AG09309 (cell line): Measurements from ENCODE around the gene VSTM4.

Experiments
- DNase-seq: peaks from one replicate; pipeline ENCODE4 v3.0.0-alpha.2; 2010; ENCODE audit warnings: low read depth
- H3K4me3 ChIP-seq: 2 replicates; pipeline ENCODE4 v1.5.1; 2011; ENCODE audit warnings: mild to moderate bottlenecking, low read depth, low read length, moderate library complexity; ENCODE audit not compliant: control insufficient read depth
- TF ChIP-seq, protein P1 (sequence below): IDR thresholded peaks from 2 replicates; pipeline ENCODE4 v1.5.1; 2011; ENCODE audit warnings: mild to moderate bottlenecking, low read depth, low read length, inconsistent platforms; ENCODE audit not compliant: insufficient read depth, control insufficient read depth; ENCODE audit errors: missing control alignments

Gene VSTM4

DNA sequence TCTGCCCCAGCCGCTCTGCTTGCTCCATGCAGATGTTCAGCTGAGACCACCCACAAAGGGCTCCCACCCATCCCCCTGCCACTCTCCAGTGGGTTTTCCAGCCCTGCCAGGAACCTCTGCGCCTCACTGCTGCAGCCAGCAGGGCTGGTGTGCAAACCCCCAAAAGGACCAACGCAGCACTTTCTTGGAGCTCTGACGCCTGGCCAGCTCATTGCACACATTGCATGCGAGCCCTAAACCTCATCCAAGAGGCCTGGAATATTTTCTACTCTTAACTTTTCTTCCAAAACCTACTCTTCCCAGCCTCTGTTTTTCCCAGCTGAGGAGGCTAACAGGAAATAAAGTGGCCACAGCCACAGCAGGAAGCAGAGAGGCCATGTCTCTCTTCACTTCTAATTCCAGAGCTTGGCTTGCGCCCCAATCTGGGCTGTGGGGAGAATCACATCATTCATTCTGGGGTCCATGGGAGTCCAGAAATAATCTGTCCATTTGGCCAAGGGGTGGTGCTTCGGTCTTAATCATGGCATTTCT is 23.1 kb upstream of the VSTM4 start:
- TF ChIP-seq, protein P1, sequence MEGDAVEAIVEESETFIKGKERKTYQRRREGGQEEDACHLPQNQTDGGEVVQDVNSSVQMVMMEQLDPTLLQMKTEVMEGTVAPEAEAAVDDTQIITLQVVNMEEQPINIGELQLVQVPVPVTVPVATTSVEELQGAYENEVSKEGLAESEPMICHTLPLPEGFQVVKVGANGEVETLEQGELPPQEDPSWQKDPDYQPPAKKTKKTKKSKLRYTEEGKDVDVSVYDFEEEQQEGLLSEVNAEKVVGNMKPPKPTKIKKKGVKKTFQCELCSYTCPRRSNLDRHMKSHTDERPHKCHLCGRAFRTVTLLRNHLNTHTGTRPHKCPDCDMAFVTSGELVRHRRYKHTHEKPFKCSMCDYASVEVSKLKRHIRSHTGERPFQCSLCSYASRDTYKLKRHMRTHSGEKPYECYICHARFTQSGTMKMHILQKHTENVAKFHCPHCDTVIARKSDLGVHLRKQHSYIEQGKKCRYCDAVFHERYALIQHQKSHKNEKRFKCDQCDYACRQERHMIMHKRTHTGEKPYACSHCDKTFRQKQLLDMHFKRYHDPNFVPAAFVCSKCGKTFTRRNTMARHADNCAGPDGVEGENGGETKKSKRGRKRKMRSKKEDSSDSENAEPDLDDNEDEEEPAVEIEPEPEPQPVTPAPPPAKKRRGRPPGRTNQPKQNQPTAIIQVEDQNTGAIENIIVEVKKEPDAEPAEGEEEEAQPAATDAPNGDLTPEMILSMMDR = no peak
- DNase-seq = peak; percentile 67
- no peak overlapping the region for H3K4me3 ChIP-seq

GRCh38 chr10:49136525-49136924 is 21.2 kb upstream of the VSTM4 start:
- TF ChIP-seq, protein P1 = no peak
- no peak for DNase-seq
- no peak overlapping the region for H3K4me3 ChIP-seq

DNA sequence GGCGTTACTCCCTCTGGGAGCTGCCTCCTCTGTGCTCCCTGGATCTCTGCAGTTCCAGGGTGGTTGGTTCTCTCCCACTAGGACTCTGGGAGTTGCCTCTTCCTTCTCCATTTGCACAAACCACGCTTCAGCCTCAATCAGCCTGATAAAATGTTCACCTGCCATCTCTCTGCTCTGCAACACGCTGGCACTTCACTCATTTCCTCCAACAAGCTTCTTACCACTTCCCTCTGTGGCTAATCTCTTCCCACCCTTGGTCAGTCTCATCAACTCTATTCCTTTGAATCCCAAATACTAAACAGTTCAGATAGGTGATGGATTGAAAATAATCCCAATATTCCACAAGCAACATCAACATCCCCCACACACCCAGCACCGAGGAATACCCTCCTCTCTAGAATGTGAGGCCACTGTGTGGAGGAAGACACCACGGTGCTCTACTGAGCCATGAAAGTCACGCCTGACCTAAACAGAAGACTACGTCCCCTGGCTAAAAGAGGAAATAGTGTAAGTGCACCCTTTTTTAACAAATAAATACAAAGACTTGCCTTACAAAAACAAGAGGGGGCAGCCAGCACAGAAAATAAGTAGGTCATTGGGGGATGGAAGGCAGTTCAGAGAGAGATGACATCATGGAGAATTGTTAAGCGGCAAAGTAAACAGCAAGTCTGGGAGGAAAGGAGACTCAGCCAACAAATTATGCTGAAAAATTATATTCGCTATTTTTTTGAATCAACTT is 20.4 kb upstream of the VSTM4 start:
- DNase-seq = no peak
- TF ChIP-seq, protein P1 = no peak
- no peak overlapping the region for H3K4me3 ChIP-seq

DNA sequence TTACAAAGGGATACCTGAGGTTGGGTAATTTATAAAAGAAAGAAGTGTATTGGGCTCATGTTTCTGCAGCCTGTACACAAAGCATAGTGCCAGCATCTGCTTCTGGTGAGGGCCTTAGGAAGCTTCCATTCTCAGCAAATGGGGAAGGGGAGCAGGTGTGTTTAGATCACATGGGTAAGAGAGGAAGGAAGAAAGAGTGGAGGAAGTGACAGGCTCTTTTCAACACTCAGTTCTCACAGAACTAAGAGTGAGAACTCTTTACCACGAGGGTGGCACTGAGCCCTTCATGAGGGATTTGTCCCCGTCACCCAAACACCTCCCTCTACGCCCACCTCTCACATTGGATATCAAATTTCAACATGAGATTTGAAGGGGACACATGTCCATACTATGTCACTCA is 19.0 kb upstream of the VSTM4 start:
- H3K4me3 ChIP-seq = no peak overlapping the region
- no peak for DNase-seq
- TF ChIP-seq, protein P1 = no peak

- TF ChIP-seq, protein P1 = no peak
- no peak for DNase-seq
- H3K4me3 ChIP-seq = no peak within 1 kb of the TSS
Observed at GRCh38 chr10:49133706-49134248, 18.5 kb upstream of the VSTM4 start, which contains the start of gene FAM170B. FAM170B (minus strand) TSS chr10:49134021; CDS start chr10:49133918, 103 bp downstream.

GRCh38 chr10:49132362-49132737 is 17.0 kb upstream of the VSTM4 start:
- TF ChIP-seq, protein P1 = no peak
- H3K4me3 ChIP-seq = no peak overlapping the region
- no peak for DNase-seq
